ENCODE measurements around the gene CRACR2B.

Gene CRACR2B

GRCh38 chr11:860234-861104, 32.8 kb downstream of the CRACR2B start:
- DNase-seq (ENCODE audit: low read depth, low spot score): no peak
- no peak overlapping the region for H3K4me3 ChIP-seq (ENCODE audit: low read length)

GRCh38 chr11:861105-861479, 33.4 kb downstream of the CRACR2B start:
- peak; percentile 61 for DNase-seq (ENCODE audit: low read depth, low spot score)
- no peak overlapping the region for H3K4me3 ChIP-seq (ENCODE audit: low read length)

- H3K4me3 ChIP-seq (ENCODE audit: low read length): no peak overlapping the region
- DNase-seq (ENCODE audit: low read depth, low spot score): no peak
Observed at GRCh38 chr11:862081-862661, 34.5 kb downstream of the CRACR2B start.

- no peak overlapping the region for H3K4me3 ChIP-seq (ENCODE audit: low read length)
- no peak for DNase-seq (ENCODE audit: low read depth, low spot score)
Observed at GRCh38 chr11:862696-863022, 34.9 kb downstream of the CRACR2B start.

GRCh38 chr11:863023-863909, 35.5 kb downstream of the CRACR2B start:
- DNase-seq (ENCODE audit: low read depth, low spot score): no peak
- H3K4me3 ChIP-seq (ENCODE audit: low read length): no peak overlapping the region

- DNase-seq (ENCODE audit: low read depth, low spot score): no peak
- no peak overlapping the region for H3K4me3 ChIP-seq (ENCODE audit: low read length)
Observed at GRCh38 chr11:863910-864827, 36.5 kb downstream of the CRACR2B start.

- DNase-seq (ENCODE audit: low read depth, low spot score): no peak
- no peak overlapping the region for H3K4me3 ChIP-seq (ENCODE audit: low read length)
Observed at GRCh38 chr11:864898-865297, 37.2 kb downstream of the CRACR2B start.

GRCh38 chr11:865462-866430, 38.0 kb downstream of the CRACR2B start:
- DNase-seq (ENCODE audit: low read depth, low spot score): no peak
- no peak overlapping the region for H3K4me3 ChIP-seq (ENCODE audit: low read length)

GRCh38 chr11:866481-866880, 38.8 kb downstream of the CRACR2B start:
- H3K4me3 ChIP-seq (ENCODE audit: low read length): no peak overlapping the region
- no peak for DNase-seq (ENCODE audit: low read depth, low spot score)

GRCh38 chr11:867856-868358, 40.2 kb downstream of the CRACR2B start:
- H3K4me3 ChIP-seq (ENCODE audit: low read length): no peak overlapping the region
- no peak for DNase-seq (ENCODE audit: low read depth, low spot score)

GRCh38 chr11:868394-868793, 40.7 kb downstream of the CRACR2B start:
- no peak overlapping the region for H3K4me3 ChIP-seq (ENCODE audit: low read length)
- DNase-seq (ENCODE audit: low read depth, low spot score): no peak

GRCh38 chr11:868802-869201, 41.1 kb downstream of the CRACR2B start:
- DNase-seq (ENCODE audit: low read depth, low spot score): no peak
- no peak overlapping the region for H3K4me3 ChIP-seq (ENCODE audit: low read length)

- no peak overlapping the region for H3K4me3 ChIP-seq (ENCODE audit: low read length)
- DNase-seq (ENCODE audit: low read depth, low spot score): no peak
Observed at GRCh38 chr11:869399-870126, 41.8 kb downstream of the CRACR2B start.

GRCh38 chr11:870127-870413, 42.4 kb downstream of the CRACR2B start:
- H3K4me3 ChIP-seq (ENCODE audit: low read length): no peak overlapping the region
- no peak for DNase-seq (ENCODE audit: low read depth, low spot score)

- DNase-seq (ENCODE audit: low read depth, low spot score): no peak
- no peak overlapping the region for H3K4me3 ChIP-seq (ENCODE audit: low read length)
Observed at GRCh38 chr11:870418-870817, 42.7 kb downstream of the CRACR2B start.

- DNase-seq (ENCODE audit: low read depth, low spot score): no peak
- H3K4me3 ChIP-seq (ENCODE audit: low read length): no peak overlapping the region
Observed at GRCh38 chr11:871472-871871, 43.8 kb downstream of the CRACR2B start.

GRCh38 chr11:872799-873198, 45.1 kb downstream of the CRACR2B start:
- H3K4me3 ChIP-seq (ENCODE audit: low read length): no peak overlapping the region
- DNase-seq (ENCODE audit: low read depth, low spot score): no peak

All from Jurkat, Clone E6-1 (cell line).